ENCODE results near the gene RNF26.

Gene RNF26

GRCh38 chr11:119334174-119334930, at the start of gene RNF26:
RNF26 (plus strand) TSS chr11:119334527; CDS start chr11:119335123, 596 bp downstream.
- peaks cover 25% of the 10 kb centered on the region for H3K27me3 Mint-ChIP-seq
- CTCF ChIA-PET = interaction anchor here (0.9 to 9.8 kb wide), 3 partner anchors 12 to 22 kb away, joined by 3 to 106 read pairs (median 3); partner anchors contain the start of gene MCAM
- peak; percentile 97 for DNase-seq

GRCh38 chr11:119285431-119285830, 48.9 kb upstream of the RNF26 start:
- no peaks in the 10 kb centered on the region for H3K27me3 Mint-ChIP-seq
- CTCF ChIA-PET = interaction anchor here (1.5 to 3.6 kb wide), 6 partner anchors 12 to 190 kb away, joined by 4 to 28 read pairs (median 14); partner anchors contain the start of gene CBL
- H3K9me3 Mint-ChIP-seq = no peaks in the 10 kb centered on the region
- no peak for DNase-seq
- H3K4me1 Mint-ChIP-seq = peaks cover 23% of the 10 kb centered on the region
- H3K4me3 Mint-ChIP-seq = no peak overlapping the region
- H3K27ac Mint-ChIP-seq = no peak overlapping the region
- H3K36me3 Mint-ChIP-seq = peaks cover 52% of the 10 kb centered on the region

More at GRCh38 chr11:119334174-119334930, at the start of gene RNF26:
- Mint-ChIP-seq H3K4me1 (peaks cover 62% of the 10 kb centered on the region), H3K27ac (peak within 1 kb of the TSS; percentile 97), H3K4me3 (peak within 1 kb of the TSS; percentile 99), H3K9me3 (no peaks in the 10 kb centered on the region), H3K36me3 (peaks cover 15% of the 10 kb centered on the region)

GRCh38 chr11:119288219-119288618, 46.1 kb upstream of the RNF26 start:
- no peak for DNase-seq
- H3K4me1 Mint-ChIP-seq = peaks cover 11% of the 10 kb centered on the region
- peaks cover 56% of the 10 kb centered on the region for H3K36me3 Mint-ChIP-seq
- CTCF ChIA-PET = no interaction called here
- no peaks in the 10 kb centered on the region for H3K27me3 Mint-ChIP-seq
- H3K4me3 Mint-ChIP-seq = no peak overlapping the region
- peaks cover 3% of the 10 kb centered on the region for H3K9me3 Mint-ChIP-seq
- no peak overlapping the region for H3K27ac Mint-ChIP-seq

- H3K27me3 Mint-ChIP-seq = no peaks in the 10 kb centered on the region
- CTCF ChIA-PET = interaction anchor here (0.7 to 1.4 kb wide), 4 partner anchors 9 to 94 kb away, joined by 3 to 4 read pairs (median 3); no protein-coding TSS in a partner anchor
- no peak for DNase-seq
- peaks cover 3% of the 10 kb centered on the region for H3K9me3 Mint-ChIP-seq
- no peak overlapping the region for H3K27ac Mint-ChIP-seq
- H3K4me1 Mint-ChIP-seq = no peaks in the 10 kb centered on the region
- H3K4me3 Mint-ChIP-seq = no peak overlapping the region
- peaks cover 44% of the 10 kb centered on the region for H3K36me3 Mint-ChIP-seq
Measured at GRCh38 chr11:119290894-119291497, 43.3 kb upstream of the RNF26 start.

GRCh38 chr11:119293461-119293860, 40.9 kb upstream of the RNF26 start:
- Mint-ChIP-seq H3K27me3 (no peaks in the 10 kb centered on the region), H3K27ac (no peak overlapping the region), H3K9me3 (peaks cover 3% of the 10 kb centered on the region), H3K36me3 (peaks cover 36% of the 10 kb centered on the region), H3K4me3 (no peak overlapping the region), H3K4me1 (no peaks in the 10 kb centered on the region)
- DNase-seq = no peak
- CTCF ChIA-PET = interaction anchor here (1.1 kb wide), 1 partner anchor 9 kb away, joined by 4 read pairs; no protein-coding TSS in a partner anchor

- no peak overlapping the region for H3K27ac Mint-ChIP-seq
- H3K4me1 Mint-ChIP-seq = no peaks in the 10 kb centered on the region
- H3K4me3 Mint-ChIP-seq = no peak overlapping the region
- CTCF ChIA-PET = interaction anchor here (0.8 kb wide), 1 partner anchor 89 kb away, joined by 3 read pairs; no protein-coding TSS in a partner anchor
- peaks cover 3% of the 10 kb centered on the region for H3K9me3 Mint-ChIP-seq
- H3K36me3 Mint-ChIP-seq = peaks cover 46% of the 10 kb centered on the region
- no peak for DNase-seq
- H3K27me3 Mint-ChIP-seq = no peaks in the 10 kb centered on the region
Measured at GRCh38 chr11:119295178-119295577, 39.1 kb upstream of the RNF26 start.

GRCh38 chr11:119297938-119298337, 36.4 kb upstream of the RNF26 start:
- no peaks in the 10 kb centered on the region for H3K9me3 Mint-ChIP-seq
- CTCF ChIA-PET = interaction anchor here (1.2 to 1.6 kb wide), 2 partner anchors 13 to 23 kb away, joined by 5 read pairs; no protein-coding TSS in a partner anchor
- H3K27me3 Mint-ChIP-seq = no peaks in the 10 kb centered on the region
- no peak for DNase-seq
- no peak overlapping the region for H3K27ac Mint-ChIP-seq
- no peak overlapping the region for H3K4me3 Mint-ChIP-seq
- peaks cover 56% of the 10 kb centered on the region for H3K36me3 Mint-ChIP-seq
- H3K4me1 Mint-ChIP-seq = no peaks in the 10 kb centered on the region

GRCh38 chr11:119298726-119299125, 35.6 kb upstream of the RNF26 start:
- Mint-ChIP-seq H3K27ac (no peak overlapping the region), H3K36me3 (peaks cover 61% of the 10 kb centered on the region), H3K9me3 (no peaks in the 10 kb centered on the region), H3K27me3 (no peaks in the 10 kb centered on the region), H3K4me1 (no peaks in the 10 kb centered on the region), H3K4me3 (no peak overlapping the region)
- DNase-seq = no peak
- CTCF ChIA-PET = no interaction called here

GRCh38 chr11:119299416-119299815, 34.9 kb upstream of the RNF26 start:
- no peak for DNase-seq
- CTCF ChIA-PET = interaction anchor here (1.1 to 2.2 kb wide), 3 partner anchors 20 to 25 kb away, joined by 4 to 10 read pairs (median 4); no protein-coding TSS in a partner anchor
- H3K27ac Mint-ChIP-seq = no peak overlapping the region
- peaks cover 4% of the 10 kb centered on the region for H3K4me1 Mint-ChIP-seq
- no peak overlapping the region for H3K4me3 Mint-ChIP-seq
- H3K9me3 Mint-ChIP-seq = no peaks in the 10 kb centered on the region
- peaks cover 62% of the 10 kb centered on the region for H3K36me3 Mint-ChIP-seq
- no peaks in the 10 kb centered on the region for H3K27me3 Mint-ChIP-seq

GRCh38 chr11:119300198-119300964, 33.9 kb upstream of the RNF26 start:
- H3K4me1 Mint-ChIP-seq = peaks cover 12% of the 10 kb centered on the region
- no peaks in the 10 kb centered on the region for H3K9me3 Mint-ChIP-seq
- CTCF ChIA-PET = interaction anchor here (1.6 to 2.2 kb wide), 2 partner anchors 22 to 24 kb away, joined by 4 to 10 read pairs; no protein-coding TSS in a partner anchor
- no peak overlapping the region for H3K27ac Mint-ChIP-seq
- DNase-seq = no peak
- peaks cover 70% of the 10 kb centered on the region for H3K36me3 Mint-ChIP-seq
- no peaks in the 10 kb centered on the region for H3K27me3 Mint-ChIP-seq
- no peak overlapping the region for H3K4me3 Mint-ChIP-seq

GRCh38 chr11:119303227-119303718, 31.1 kb upstream of the RNF26 start:
- H3K4me3 Mint-ChIP-seq = no peak overlapping the region
- no peak overlapping the region for H3K27ac Mint-ChIP-seq
- H3K36me3 Mint-ChIP-seq = peaks cover 66% of the 10 kb centered on the region

GRCh38 chr11:119305556-119306372, 28.6 kb upstream of the RNF26 start:
- Mint-ChIP-seq H3K27ac (peak overlapping the region; percentile 83), H3K27me3 (peaks cover under 1% of the 10 kb centered on the region), H3K4me1 (peaks cover 32% of the 10 kb centered on the region), H3K36me3 (peaks cover 48% of the 10 kb centered on the region), H3K4me3 (no peak overlapping the region), H3K9me3 (no peaks in the 10 kb centered on the region)
- CTCF ChIA-PET = interaction anchor here (1.3 to 9.4 kb wide), 3 partner anchors 17 to 50 kb away, joined by 5 to 83 read pairs (median 5); no protein-coding TSS in a partner anchor
- no peak for DNase-seq

More at GRCh38 chr11:119303227-119303718, 31.1 kb upstream of the RNF26 start:
- no peak for DNase-seq
- Mint-ChIP-seq H3K9me3 (no peaks in the 10 kb centered on the region), H3K27me3 (no peaks in the 10 kb centered on the region), H3K4me1 (peaks cover 32% of the 10 kb centered on the region)
- CTCF ChIA-PET = interaction anchor here (0.7 to 0.8 kb wide), 2 partner anchors 20 to 98 kb away, joined by 3 read pairs; no protein-coding TSS in a partner anchor

- H3K27ac Mint-ChIP-seq = peak overlapping the region; percentile 83
- peaks cover 6% of the 10 kb centered on the region for H3K27me3 Mint-ChIP-seq
- no peak overlapping the region for H3K4me3 Mint-ChIP-seq
- no peaks in the 10 kb centered on the region for H3K9me3 Mint-ChIP-seq
- CTCF ChIA-PET = interaction anchor here (1.3 to 9.4 kb wide), 5 partner anchors 17 to 110 kb away, joined by 4 to 83 read pairs (median 5); no protein-coding TSS in a partner anchor
- peak; percentile 46 for DNase-seq
- H3K4me1 Mint-ChIP-seq = peaks cover 32% of the 10 kb centered on the region
- peaks cover 41% of the 10 kb centered on the region for H3K36me3 Mint-ChIP-seq
Measured at GRCh38 chr11:119306373-119306890, 27.9 kb upstream of the RNF26 start.

All from activated naive CD4-positive, alpha-beta T cell treated with anti-CD3 and anti-CD28 coated beads, Interleukin-2, amount 10 ng/mL, durations not matched to agents 7 days and 5 days (primary cell).